MCF 10A (cell line): Measurements from ENCODE around the gene TMEM42. TPM values are rescaled to one million over a fixed set of nuclear protein-coding genes. Genes with fewer than 3 reads are reported as not detected.

ENCODE experiments used
- BruUV-seq: library from RNA; stranded (reverse); fragments of 400-500 nt; replicated peaks from 2 replicates; lab custom pipeline; 2021; lab: Mats Ljungman, UMichigan
- CTCF ChIA-PET: fragments of 300-600 bp; sonication (Branson Sonifier 250); formaldehyde crosslinking; extraction: SDS; loops from one replicate; lab custom pipeline; 2021; ENCODE audit warnings: antibody characterized with exemption, inconsistent platforms; lab: Yijun Ruan, JAX
- POLR2A ChIA-PET: fragments of 300-600, 350-650 bp; sonication (Branson Sonifier 250); formaldehyde crosslinking; extraction: SDS; loops from one replicate; lab custom pipeline; 2020; ENCODE audit warnings: antibody characterized with exemption, inconsistent platforms; lab: Yijun Ruan, JAX
- DNase-seq: peaks from one replicate; pipeline ENCODE4 v3.0.0-alpha.2; 2018; ENCODE audit not compliant: unreplicated experiment
- H3K27ac Mint-ChIP-seq: one replicate; pipeline ENCODE4 v1.8.0; 2022; ENCODE audit warnings: mild to moderate bottlenecking, low read depth, mixed read lengths; ENCODE audit not compliant: unreplicated experiment
- H3K27me3 Mint-ChIP-seq: one replicate; pipeline ENCODE4 v1.8.0; 2022; ENCODE audit warnings: mixed read lengths; ENCODE audit not compliant: insufficient read depth, unreplicated experiment
- H3K36me3 Mint-ChIP-seq: one replicate; pipeline ENCODE4 v1.8.0; 2022; ENCODE audit warnings: mild to moderate bottlenecking, moderate library complexity, mixed read lengths; ENCODE audit not compliant: insufficient read depth, unreplicated experiment
- H3K4me1 Mint-ChIP-seq: one replicate; pipeline ENCODE4 v1.8.0; 2022; ENCODE audit warnings: mixed read lengths; ENCODE audit not compliant: insufficient read depth, unreplicated experiment
- H3K4me3 Mint-ChIP-seq: one replicate; pipeline ENCODE4 v1.8.0; 2022; ENCODE audit warnings: mild to moderate bottlenecking, moderate library complexity, mixed read lengths; ENCODE audit not compliant: unreplicated experiment
- H3K9me3 Mint-ChIP-seq: one replicate; pipeline ENCODE4 v1.8.0; 2022; ENCODE audit warnings: mixed read lengths; ENCODE audit not compliant: unreplicated experiment
- CTCF ChIP-seq: fragments of 200-600 bp; IDR thresholded peaks from one replicate; pipeline ENCODE4 v1.8.0; 2022; ENCODE audit warnings: antibody characterized with exemption, mild to moderate bottlenecking; ENCODE audit not compliant: unreplicated experiment
- intact Hi-C: fragments of 100-400 bp; cut with micrococcal nuclease; formaldehyde crosslinking; loops from 2 replicates; pipeline ENCODE4 v1.14.1; 2022
- total RNA-seq: library from RNA; stranded (reverse); gene quantifications from 2 replicates; pipeline ENCODE4 v1.2.3, GENCODE V29; 2022

TMEM42 gene
- total RNA-seq, 1 experiment from 2014 or later, result 27.6 TPM

DNA sequence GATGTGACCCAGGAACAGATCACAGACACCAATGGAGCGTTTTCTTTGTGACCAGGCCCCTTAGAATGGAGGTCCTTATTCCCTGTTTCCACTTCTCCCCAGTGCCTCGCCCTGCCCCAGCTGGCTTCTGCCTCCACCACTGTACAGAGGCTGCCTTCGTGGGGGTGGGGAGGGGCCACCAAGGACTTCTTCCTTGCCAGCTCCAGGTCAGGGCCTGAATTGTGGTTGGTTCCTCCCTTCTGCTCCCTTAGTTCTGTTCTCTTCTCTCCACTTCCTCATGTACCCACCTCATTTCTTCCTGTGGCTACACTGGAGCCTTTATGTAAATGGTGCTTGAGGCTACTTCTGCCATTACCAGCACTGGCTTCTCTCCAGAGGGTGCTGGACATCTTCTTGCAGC, 29.1 kb downstream of the TMEM42 start:
- BruUV-seq, result no TSS peak
- H3K27ac Mint-ChIP-seq, result peak overlapping the region; percentile 19
- ChIA-PET POLR2A (no interaction called here), CTCF (interaction anchor here (0.6 to 1.8 kb wide), 2 partner anchors 31 to 414 kb away, joined by 3 to 4 read pairs; no protein-coding TSS in a partner anchor)
- H3K27me3 Mint-ChIP-seq, result no peaks in the 10 kb centered on the region
- no peak for DNase-seq
- H3K4me3 Mint-ChIP-seq, result no peak overlapping the region
- no peak for TF ChIP-seq CTCF
- no peaks in the 10 kb centered on the region for H3K9me3 Mint-ChIP-seq
- intact Hi-C loops, result no loop called here
- H3K4me1 Mint-ChIP-seq, result peaks cover 32% of the 10 kb centered on the region
- peaks cover 7% of the 10 kb centered on the region for H3K36me3 Mint-ChIP-seq

DNA sequence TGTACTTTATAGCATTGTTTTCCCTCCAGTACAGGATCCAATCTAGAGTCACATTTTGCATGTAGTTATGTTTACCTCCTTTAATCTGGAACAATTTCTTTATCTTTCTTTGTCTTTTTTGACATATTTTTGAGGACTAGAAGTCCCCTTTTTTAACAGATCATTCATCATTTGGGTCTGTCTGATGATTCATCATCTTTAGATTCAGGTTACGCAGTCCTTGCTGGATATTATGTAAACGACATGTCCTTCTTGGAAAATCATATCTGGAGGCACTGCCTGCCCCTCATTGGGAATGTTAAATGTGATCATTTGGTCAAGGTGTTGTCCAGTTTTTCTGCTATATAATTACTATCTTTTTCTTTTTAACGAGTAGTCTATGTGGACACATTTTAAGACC, 31.0 kb downstream of the TMEM42 start:
- BruUV-seq, result no TSS peak
- Mint-ChIP-seq H3K4me1 (peaks cover 17% of the 10 kb centered on the region), H3K9me3 (no peaks in the 10 kb centered on the region), H3K36me3 (no peaks in the 10 kb centered on the region), H3K4me3 (no peak overlapping the region), H3K27me3 (no peaks in the 10 kb centered on the region), H3K27ac (peak overlapping the region; percentile 60)
- intact Hi-C loops, result no loop called here
- TF ChIP-seq CTCF, result no peak
- CTCF ChIA-PET, result interaction anchor here (1.2 kb wide), 1 partner anchor 21 kb away, joined by 3 read pairs; no protein-coding TSS in a partner anchor
- POLR2A ChIA-PET, result interaction anchor here (1.0 to 1.4 kb wide), 2 partner anchors 10 to 83 kb away, joined by 3 read pairs; partner anchors contain the start of genes EXOSC7 and ZDHHC3
- DNase-seq, result peak; percentile 78

DNA sequence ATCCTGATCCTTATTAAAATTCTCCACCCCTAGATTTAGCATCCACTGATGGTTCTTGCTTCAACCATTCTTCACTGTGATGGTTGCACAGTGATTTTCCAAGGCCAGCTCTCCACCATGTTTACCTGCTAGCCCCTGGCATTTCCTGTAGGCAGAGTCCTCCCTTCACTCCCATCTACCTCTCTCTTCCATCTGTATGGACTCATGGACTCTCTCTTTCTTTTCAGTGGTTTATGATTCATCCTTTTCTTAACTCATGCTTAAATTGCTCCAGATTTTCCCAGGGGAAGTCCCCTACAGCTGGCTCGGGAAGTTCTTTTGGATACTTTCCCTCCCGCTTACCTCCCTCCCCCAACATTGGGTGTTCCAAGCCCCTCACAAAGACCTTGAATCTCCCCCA, 31.4 kb downstream of the TMEM42 start:
- no peaks in the 10 kb centered on the region for H3K9me3 Mint-ChIP-seq
- H3K27ac Mint-ChIP-seq, result peak overlapping the region; percentile 60
- H3K4me1 Mint-ChIP-seq, result peaks cover 17% of the 10 kb centered on the region
- ChIA-PET CTCF (interaction anchor here (1.2 kb wide), 1 partner anchor 21 kb away, joined by 3 read pairs; no protein-coding TSS in a partner anchor), POLR2A (interaction anchor here (0.6 to 1.4 kb wide), 3 partner anchors 9 to 83 kb away, joined by 3 read pairs; partner anchors contain the start of genes EXOSC7 and ZDHHC3)
- no TSS peak for BruUV-seq
- intact Hi-C loops, result no loop called here
- no peaks in the 10 kb centered on the region for H3K36me3 Mint-ChIP-seq
- no peaks in the 10 kb centered on the region for H3K27me3 Mint-ChIP-seq
- no peak overlapping the region for H3K4me3 Mint-ChIP-seq
- peak; percentile 81 for DNase-seq
- TF ChIP-seq CTCF, result no peak

DNA sequence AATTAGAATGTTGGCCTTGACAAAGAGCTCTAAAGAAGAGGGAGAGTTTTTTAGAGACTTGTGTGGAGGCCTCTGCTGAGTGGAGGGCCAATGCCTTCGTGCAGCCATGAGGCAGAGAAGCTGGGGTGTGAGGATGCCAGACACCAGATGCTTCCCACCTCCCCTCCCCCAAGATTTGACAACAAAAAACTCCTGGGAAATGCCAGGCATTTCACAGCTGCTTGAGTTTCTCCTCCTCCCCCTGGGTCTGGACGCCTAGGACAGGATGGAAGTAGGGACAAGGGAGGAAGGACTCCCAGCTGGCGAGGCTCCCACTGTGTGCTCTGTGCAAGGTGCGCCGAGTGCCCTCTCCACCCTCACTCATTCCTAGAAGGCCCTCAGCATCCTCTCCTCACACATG, 32.8 kb downstream of the TMEM42 start:
- POLR2A ChIA-PET, result interaction anchor here (0.5 to 1.0 kb wide), 3 partner anchors 33 to 413 kb away, joined by 3 to 4 read pairs (median 3); partner anchors contain the start of gene TMEM42
- H3K36me3 Mint-ChIP-seq, result no peaks in the 10 kb centered on the region
- no peak for DNase-seq
- CTCF ChIA-PET, result interaction anchor here (0.7 kb wide), 1 partner anchor 195 kb away, joined by 5 read pairs; no protein-coding TSS in a partner anchor
- peaks cover 17% of the 10 kb centered on the region for H3K4me1 Mint-ChIP-seq
- BruUV-seq, result no TSS peak
- no peak for TF ChIP-seq CTCF
- H3K27ac Mint-ChIP-seq, result no peak overlapping the region
- no peak overlapping the region for H3K4me3 Mint-ChIP-seq
- H3K27me3 Mint-ChIP-seq, result no peaks in the 10 kb centered on the region
- H3K9me3 Mint-ChIP-seq, result no peaks in the 10 kb centered on the region
- intact Hi-C loops, result no loop called here
